Upper lobe of left lung (tissue), 4 donors: ENCODE results near the gene GRIK4.

Source experiments
- EP300 ChIP-seq, 4 donors: sonication (generic); formaldehyde crosslinking; IDR thresholded peaks; one replicate each; pipeline ENCODE4 v1.5.1; 2017; ENCODE audit warnings: antibody characterized with exemption in 4 of 4, control low read depth in 2 of 4
- POLR2AphosphoS5 ChIP-seq, 2 donors: sonication (generic); formaldehyde crosslinking; IDR thresholded peaks; one replicate each; pipeline ENCODE4 v1.5.1; 2017; ENCODE audit warnings: antibody characterized with exemption in 2 of 2
- TF ChIP-seq, protein P1 (sequence below), 6 experiments: fragments of 450-650 bp in 4 of 6; fragments of 200-600 bp in 2 of 6; sonication (generic) in 2 of 6; IDR thresholded peaks; one replicate each; pipeline ENCODE4 v1.5.1; 2016 to 2019; ENCODE audit warnings: antibody characterized with exemption in 6 of 6

DNA sequence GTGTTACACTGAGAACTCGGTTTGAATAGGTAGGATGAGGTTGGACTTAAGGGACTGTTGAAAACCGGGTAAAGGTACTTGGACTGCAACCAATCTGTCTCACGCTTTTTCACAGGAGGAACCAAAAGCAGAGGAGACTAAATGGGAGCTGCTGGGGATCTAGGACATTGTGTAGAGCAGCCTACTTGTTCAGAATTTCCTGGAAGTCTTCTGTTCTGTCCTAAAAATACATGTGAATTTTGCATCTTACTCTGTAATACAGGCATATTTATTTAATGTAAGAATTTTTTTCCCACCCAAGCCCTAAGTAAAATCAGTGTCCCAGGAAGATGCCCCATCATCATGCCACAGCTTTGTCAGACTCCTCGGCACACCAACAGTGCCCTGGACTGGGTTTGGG lies 460.3 kb downstream of the GRIK4 start:
- TF ChIP-seq, protein P1, sequence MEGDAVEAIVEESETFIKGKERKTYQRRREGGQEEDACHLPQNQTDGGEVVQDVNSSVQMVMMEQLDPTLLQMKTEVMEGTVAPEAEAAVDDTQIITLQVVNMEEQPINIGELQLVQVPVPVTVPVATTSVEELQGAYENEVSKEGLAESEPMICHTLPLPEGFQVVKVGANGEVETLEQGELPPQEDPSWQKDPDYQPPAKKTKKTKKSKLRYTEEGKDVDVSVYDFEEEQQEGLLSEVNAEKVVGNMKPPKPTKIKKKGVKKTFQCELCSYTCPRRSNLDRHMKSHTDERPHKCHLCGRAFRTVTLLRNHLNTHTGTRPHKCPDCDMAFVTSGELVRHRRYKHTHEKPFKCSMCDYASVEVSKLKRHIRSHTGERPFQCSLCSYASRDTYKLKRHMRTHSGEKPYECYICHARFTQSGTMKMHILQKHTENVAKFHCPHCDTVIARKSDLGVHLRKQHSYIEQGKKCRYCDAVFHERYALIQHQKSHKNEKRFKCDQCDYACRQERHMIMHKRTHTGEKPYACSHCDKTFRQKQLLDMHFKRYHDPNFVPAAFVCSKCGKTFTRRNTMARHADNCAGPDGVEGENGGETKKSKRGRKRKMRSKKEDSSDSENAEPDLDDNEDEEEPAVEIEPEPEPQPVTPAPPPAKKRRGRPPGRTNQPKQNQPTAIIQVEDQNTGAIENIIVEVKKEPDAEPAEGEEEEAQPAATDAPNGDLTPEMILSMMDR (IDR thresholded peaks at IDR 0.05), result no peak
- TF ChIP-seq EP300 (IDR thresholded peaks at IDR 0.05) (no peak), POLR2AphosphoS5 (IDR thresholded peaks at IDR 0.05) (no peak)
